HCT116 (cell line): ENCODE results near the gene MYLK. TPM values are rescaled to one million over a fixed set of nuclear protein-coding genes. Genes with fewer than 3 reads are reported as not detected.

ENCODE experiments used
- ATAC-seq: fragments of 200-7000 bp; cut with Tn5 transposase; 2 replicates; pipeline ENCODE4 v1.9.1; 2020; ENCODE audit warnings: mild to moderate bottlenecking, moderate library complexity
- BruUV-seq: library from RNA; stranded (reverse); fragments of 400-500 nt; replicated peaks from 2 replicates; lab custom pipeline; 2021; lab: Mats Ljungman, UMichigan
- CTCF ChIA-PET: fragments of 300-600 bp; sonication (Branson Sonifier 250); formaldehyde crosslinking; loops from one replicate; lab custom pipeline; 2021; ENCODE audit warnings: antibody characterized with exemption; lab: Charles Lee
- POLR2A ChIA-PET: fragments of 300-600, 350-600 bp; sonication (Branson Sonifier 250); formaldehyde crosslinking; loops from one replicate; lab custom pipeline; 2021; ENCODE audit warnings: antibody characterized with exemption; lab: Charles Lee
- RAD21 ChIA-PET, 2 experiments: fragments of 300-600 bp; sonication (Branson Sonifier 250); formaldehyde crosslinking; loops; one replicate each; lab custom pipeline; 2023; ENCODE audit warnings: low total read pairs in 2 of 2; ENCODE audit not compliant: uncharacterized antibody in 2 of 2, unreplicated experiment in 2 of 2, low non-redundant PET in 1 of 2; lab: Charles Lee
- DNase-seq: peaks from one replicate; pipeline ENCODE4 v3.0.0-alpha.2; 2010; ENCODE audit warnings: low read depth, low spot score
- H2AFZ ChIP-seq: fragments of 200-600 bp; shearing (Covaris generic), sonication (generic); 2 replicates; pipeline ENCODE4 v1.6.1; 2017; ENCODE audit warnings: low read depth, mixed run types, mixed read lengths, antibody characterized with exemption, low read length; ENCODE audit not compliant: poor library complexity, severe bottlenecking
- H3K27ac ChIP-seq: 2 replicates; pipeline ENCODE4 v1.5.1; 2012; ENCODE audit warnings: low read depth, low read length
- H3K27me3 ChIP-seq: fragments of 200-600 bp; sonication (generic); 2 replicates; pipeline ENCODE4 v1.6.1; 2016; ENCODE audit warnings: mixed run types, low read length, mixed read lengths; ENCODE audit not compliant: insufficient read depth
- H3K36me3 ChIP-seq, 2 experiments: fragments of 200-500 bp in 1 of 2; fragments of 200-600 bp in 1 of 2; sonication (Bioruptor generic) in 1 of 2; sonication (generic) in 1 of 2; 2 replicates each; pipeline versions ENCODE4 v1.5.1 to v1.6.1; 2014 to 2016; ENCODE audit warnings: low read length in 2 of 2, inconsistent platforms in 1 of 2, mixed read lengths in 1 of 2, mixed run types in 1 of 2; ENCODE audit not compliant: insufficient read depth in 2 of 2, control insufficient read depth in 1 of 2
- H3K4me1 ChIP-seq, 2 experiments: fragments of 200-600 bp in 1 of 2; sonication (generic) in 1 of 2; 2 replicates each; pipeline versions ENCODE4 v1.5.1 to v1.6.1; 2012 to 2017; ENCODE audit warnings: low read length in 2 of 2, inconsistent platforms in 1 of 2, mild to moderate bottlenecking in 1 of 2, mixed read lengths in 1 of 2, mixed run types in 1 of 2, moderate library complexity in 1 of 2; ENCODE audit not compliant: insufficient read depth in 2 of 2, control insufficient read depth in 1 of 2
- H3K4me2 ChIP-seq: fragments of 200-600 bp; sonication (generic); 2 replicates; pipeline ENCODE4 v1.6.1; 2017; ENCODE audit warnings: mixed run types, low read length, mixed read lengths
- H3K4me3 ChIP-seq, 2 experiments: fragments of 200-600 bp in 1 of 2; sonication (generic) in 1 of 2; replicated peaks in 1 of 2; 2 replicates each; pipeline ENCODE4 v1.5.1; 2011 to 2016; ENCODE audit warnings: low read length in 2 of 2, control low read depth in 1 of 2, low read depth in 1 of 2, mild to moderate bottlenecking in 1 of 2, mixed read lengths in 1 of 2, mixed run types in 1 of 2
- H3K79me2 ChIP-seq: fragments of 200-600 bp; sonication (generic); 2 replicates; pipeline ENCODE4 v1.6.1; 2017; ENCODE audit warnings: mild to moderate bottlenecking, mixed run types, low read length, moderate library complexity, mixed read lengths; ENCODE audit not compliant: insufficient read depth
- H3K9ac ChIP-seq: fragments of 200-600 bp; sonication (generic); 2 replicates; pipeline ENCODE4 v1.6.1; 2016; ENCODE audit warnings: low read length, mixed read lengths
- H3K9me2 ChIP-seq: fragments of 200-600 bp; sonication (generic), shearing (Covaris generic); 2 replicates; pipeline ENCODE4 v1.6.1; 2017; ENCODE audit warnings: mixed run types, mild to moderate bottlenecking, moderate library complexity; ENCODE audit not compliant: insufficient read depth
- H3K9me3 ChIP-seq, 2 experiments: fragments of 200-500 bp in 1 of 2; fragments of 200-600 bp in 1 of 2; sonication (Bioruptor generic) in 1 of 2; sonication (generic) in 1 of 2; 2 replicates each; pipeline ENCODE4 v1.6.1; 2014 to 2017; ENCODE audit warnings: low read length in 2 of 2, mixed read lengths in 2 of 2, inconsistent platforms in 1 of 2, low read depth in 1 of 2, mild to moderate bottlenecking in 1 of 2, mixed run types in 1 of 2, moderate library complexity in 1 of 2; ENCODE audit not compliant: control insufficient read depth in 1 of 2, insufficient read depth in 1 of 2
- H4K20me1 ChIP-seq: fragments of 200-600 bp; sonication (generic), shearing (Covaris generic); 2 replicates; pipeline ENCODE4 v1.6.1; 2017; ENCODE audit warnings: mixed run types, mild to moderate bottlenecking, moderate library complexity; ENCODE audit not compliant: insufficient read depth
- CTCF ChIP-seq, 3 experiments: fragments of 200-600 bp in 1 of 3; sonication (generic) in 1 of 3; IDR thresholded peaks in 2 of 3; conservative IDR thresholded peaks in 1 of 3; 2 replicates each; pipeline ENCODE4 v1.5.1; 2012 to 2017; ENCODE audit warnings: low read depth in 2 of 3, low read length in 2 of 3, antibody characterized with exemption in 1 of 3, borderline replicate concordance in 1 of 3, control low read depth in 1 of 3, mild to moderate bottlenecking in 1 of 3, mixed read lengths in 1 of 3, mixed run types in 1 of 3, moderate library complexity in 1 of 3; ENCODE audit not compliant: insufficient read depth in 1 of 3
- EGR1 ChIP-seq: IDR thresholded peaks from 2 replicates; pipeline ENCODE4 v1.6.1; 2012; ENCODE audit warnings: low read depth
- ELF1 ChIP-seq: IDR thresholded peaks from 2 replicates; pipeline ENCODE4 v1.6.1; 2012; ENCODE audit warnings: low read depth, borderline replicate concordance
- EZH2 ChIP-seq: fragments of 200-600 bp; sonication (generic); IDR thresholded peaks from 2 replicates; pipeline ENCODE4 v1.6.1; 2017; ENCODE audit warnings: antibody characterized with exemption, mixed run types
- EZH2phosphoT487 ChIP-seq: fragments of 200-600 bp; IDR thresholded peaks from 2 replicates; pipeline ENCODE4 v1.6.1; 2018; ENCODE audit warnings: antibody characterized with exemption, borderline replicate concordance
- FOSL1 ChIP-seq: IDR thresholded peaks from 2 replicates; pipeline ENCODE4 v1.6.1; 2012; ENCODE audit warnings: low read depth
- MAX ChIP-seq: IDR thresholded peaks from 2 replicates; pipeline ENCODE4 v1.6.1; 2012
- RAD21 ChIP-seq: IDR thresholded peaks from 2 replicates; pipeline ENCODE4 v1.6.1; 2012; ENCODE audit warnings: low read depth, mild to moderate bottlenecking
- SP1 ChIP-seq: IDR thresholded peaks from 2 replicates; pipeline ENCODE4 v1.6.1; 2012; ENCODE audit warnings: low read depth
- YY1 ChIP-seq: IDR thresholded peaks from 2 replicates; pipeline ENCODE4 v1.6.1; 2011; ENCODE audit warnings: low read length, low read depth, moderate library complexity, mild to moderate bottlenecking; ENCODE audit not compliant: insufficient replicate concordance; ENCODE audit errors: extremely low read depth
- ZBTB33 ChIP-seq: IDR thresholded peaks from 2 replicates; pipeline ENCODE4 v1.6.1; 2011; ENCODE audit warnings: mild to moderate bottlenecking, low read length, moderate library complexity; ENCODE audit not compliant: insufficient replicate concordance; ENCODE audit errors: extremely low read depth
- intact Hi-C: fragments of 100-400 bp; cut with micrococcal nuclease; formaldehyde crosslinking; loops from 2 replicates; pipeline ENCODE4 v1.10.0; 2022
- total RNA-seq: library from RNA; stranded (reverse); gene quantifications from one replicate; pipeline ENCODE4 v1.2.1, GENCODE V29; 2021; ENCODE audit not compliant: unreplicated experiment
- TF ChIP-seq, protein P1 (sequence below): IDR thresholded peaks from 2 replicates; pipeline ENCODE4 v1.6.1; 2012; ENCODE audit warnings: low read depth

MYLK gene
- total RNA-seq, 1 experiment from 2014 or later = 3.8 TPM

- Histone ChIP-seq H3K4me2 (no peak overlapping the region), H3K27me3 (no peaks in the 10 kb centered on the region), H3K4me1 (peaks cover 4 to 14% of the 10 kb centered on the region in 2 experiments; a peak in 3 of 4 replicates), H3K9me3 (no peaks in the 10 kb centered on the region), H3K9me2 (no peaks in the 10 kb centered on the region), H3K27ac (no peak overlapping the region), H3K79me2 (no peaks in the 10 kb centered on the region), H4K20me1 (no peaks in the 10 kb centered on the region), H2AFZ (no peak overlapping the region), H3K4me3 (no peak overlapping the region), H3K9ac (no peak overlapping the region), H3K36me3 (no peaks in the 10 kb centered on the region)
- intact Hi-C loops = no loop called here
- ATAC-seq (no peak), DNase-seq (no peak)
- no TSS peak for BruUV-seq
- ChIA-PET CTCF (no interaction called here), POLR2A (no interaction called here), RAD21 (no interaction called here)
- TF ChIP-seq CTCF (IDR thresholded peaks at IDR 0.05 in 2 of 3, conservative IDR thresholded peaks at IDR 0.05 in 1 of 3; ENCODE audit: borderline replicate concordance in 1 of 3, insufficient read depth in 1 of 3, low read depth in 2 of 3, low read length in 2 of 3) (no peak), ZBTB33 (no peak), EZH2phosphoT487 (no peak), SP1 (no peak), EGR1 (no peak), FOSL1 (no peak), RAD21 (no peak), MAX (no peak), YY1 (no peak), EZH2 (no peak), ELF1 (no peak)
- TF ChIP-seq, protein P1, sequence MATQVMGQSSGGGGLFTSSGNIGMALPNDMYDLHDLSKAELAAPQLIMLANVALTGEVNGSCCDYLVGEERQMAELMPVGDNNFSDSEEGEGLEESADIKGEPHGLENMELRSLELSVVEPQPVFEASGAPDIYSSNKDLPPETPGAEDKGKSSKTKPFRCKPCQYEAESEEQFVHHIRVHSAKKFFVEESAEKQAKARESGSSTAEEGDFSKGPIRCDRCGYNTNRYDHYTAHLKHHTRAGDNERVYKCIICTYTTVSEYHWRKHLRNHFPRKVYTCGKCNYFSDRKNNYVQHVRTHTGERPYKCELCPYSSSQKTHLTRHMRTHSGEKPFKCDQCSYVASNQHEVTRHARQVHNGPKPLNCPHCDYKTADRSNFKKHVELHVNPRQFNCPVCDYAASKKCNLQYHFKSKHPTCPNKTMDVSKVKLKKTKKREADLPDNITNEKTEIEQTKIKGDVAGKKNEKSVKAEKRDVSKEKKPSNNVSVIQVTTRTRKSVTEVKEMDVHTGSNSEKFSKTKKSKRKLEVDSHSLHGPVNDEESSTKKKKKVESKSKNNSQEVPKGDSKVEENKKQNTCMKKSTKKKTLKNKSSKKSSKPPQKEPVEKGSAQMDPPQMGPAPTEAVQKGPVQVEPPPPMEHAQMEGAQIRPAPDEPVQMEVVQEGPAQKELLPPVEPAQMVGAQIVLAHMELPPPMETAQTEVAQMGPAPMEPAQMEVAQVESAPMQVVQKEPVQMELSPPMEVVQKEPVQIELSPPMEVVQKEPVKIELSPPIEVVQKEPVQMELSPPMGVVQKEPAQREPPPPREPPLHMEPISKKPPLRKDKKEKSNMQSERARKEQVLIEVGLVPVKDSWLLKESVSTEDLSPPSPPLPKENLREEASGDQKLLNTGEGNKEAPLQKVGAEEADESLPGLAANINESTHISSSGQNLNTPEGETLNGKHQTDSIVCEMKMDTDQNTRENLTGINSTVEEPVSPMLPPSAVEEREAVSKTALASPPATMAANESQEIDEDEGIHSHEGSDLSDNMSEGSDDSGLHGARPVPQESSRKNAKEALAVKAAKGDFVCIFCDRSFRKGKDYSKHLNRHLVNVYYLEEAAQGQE = no peak
These were observed 198.4 kb downstream of the MYLK start for GRCh38 chr3:123685780-123686179.
